ENCODE data around the gene HNRNPL.

Gene HNRNPL

DNA sequence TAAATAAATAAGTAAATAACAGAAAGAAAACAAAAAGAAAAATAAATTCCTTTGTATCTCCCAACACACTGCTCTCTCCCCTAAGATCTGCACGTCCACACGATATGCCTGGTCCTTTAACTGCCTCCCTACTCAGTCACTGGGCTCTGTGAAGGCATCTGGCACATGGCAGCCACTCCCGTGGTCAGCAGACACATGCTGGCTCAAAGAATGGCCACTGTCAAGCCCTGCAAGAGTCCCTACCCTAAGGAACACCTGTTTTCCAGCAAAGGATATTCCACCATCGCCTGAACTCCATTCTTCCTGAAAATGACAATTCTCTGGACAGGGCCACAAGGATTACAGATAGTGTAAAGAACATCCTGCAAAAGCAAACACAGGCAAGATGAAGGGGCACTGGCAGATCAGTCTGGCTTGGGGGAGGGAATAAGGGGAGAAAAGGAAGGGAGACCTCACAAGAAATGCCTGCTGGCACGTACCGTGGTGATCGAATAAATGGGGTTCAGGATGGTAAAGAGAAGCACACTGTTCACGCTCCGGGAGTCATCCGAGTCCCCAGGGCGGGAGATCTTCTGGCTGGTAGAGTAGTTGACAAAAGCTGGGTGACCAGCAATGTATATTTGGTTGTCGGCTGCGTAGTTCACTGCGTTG is 4.3 kb downstream of the HNRNPL start:
- in situ Hi-C loops (cut with MboI; ENCODE audit: low sequenced_read_pairs): no loop called here

DNA sequence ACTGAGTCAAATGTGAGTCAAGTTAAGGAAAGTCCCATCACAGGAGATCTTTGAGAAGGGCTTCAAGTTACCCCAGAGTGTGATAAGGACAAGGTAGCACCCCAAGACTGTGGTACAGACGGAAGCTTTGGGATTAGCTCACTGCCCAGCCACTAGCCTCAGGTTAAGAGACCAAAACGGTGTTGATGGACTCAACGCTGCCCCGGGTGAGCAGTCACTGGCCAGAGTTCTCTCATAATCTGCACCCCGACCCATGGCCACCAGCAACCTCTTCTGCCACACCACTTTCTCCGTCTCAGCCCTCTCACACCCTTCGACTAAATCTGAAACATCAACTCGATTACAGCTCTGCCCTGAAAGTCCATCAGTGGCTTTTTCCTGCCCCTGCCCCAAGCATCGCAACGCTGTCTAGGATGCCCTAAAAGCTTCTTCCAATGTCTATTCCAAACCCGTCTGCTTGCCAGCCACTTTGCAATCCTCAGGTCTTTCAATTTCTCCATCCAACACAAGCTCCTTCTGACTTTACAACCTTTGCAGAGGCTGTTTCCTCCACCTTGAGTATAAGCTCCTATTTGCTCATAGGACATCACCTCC is 5.6 kb downstream of the HNRNPL start:
- in situ Hi-C loops (cut with MboI; ENCODE audit: low sequenced_read_pairs): no loop called here

DNA sequence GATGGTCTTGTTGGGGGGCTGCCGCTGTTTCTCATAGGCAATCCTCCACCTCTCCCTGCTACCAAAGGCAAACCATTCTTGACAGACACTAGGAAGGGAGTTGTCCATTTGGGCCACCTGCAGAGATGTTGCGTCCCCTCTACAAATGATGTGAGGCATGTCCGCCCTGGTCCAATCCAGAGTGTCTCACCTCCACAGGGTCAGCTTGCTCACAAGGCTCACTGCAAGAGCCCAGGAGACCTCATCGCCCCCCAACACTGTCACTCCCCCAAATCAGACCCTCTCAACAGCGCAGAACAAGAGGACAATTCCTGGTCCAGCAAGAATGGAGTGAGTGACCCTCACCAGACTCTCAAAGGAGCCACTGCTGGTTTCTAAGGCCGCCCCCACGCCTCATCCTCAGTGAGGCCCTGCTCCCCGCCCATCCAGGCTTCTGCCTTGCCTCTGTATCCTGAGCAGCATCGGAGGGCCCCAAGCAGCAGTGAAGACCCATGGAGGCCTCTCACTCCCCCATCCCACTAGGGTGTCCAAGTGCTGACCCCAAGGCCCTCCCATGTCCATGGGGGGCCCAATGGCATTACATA is 6.5 kb downstream of the HNRNPL start:
- in situ Hi-C loops (cut with MboI; ENCODE audit: low sequenced_read_pairs): no loop called here

DNA sequence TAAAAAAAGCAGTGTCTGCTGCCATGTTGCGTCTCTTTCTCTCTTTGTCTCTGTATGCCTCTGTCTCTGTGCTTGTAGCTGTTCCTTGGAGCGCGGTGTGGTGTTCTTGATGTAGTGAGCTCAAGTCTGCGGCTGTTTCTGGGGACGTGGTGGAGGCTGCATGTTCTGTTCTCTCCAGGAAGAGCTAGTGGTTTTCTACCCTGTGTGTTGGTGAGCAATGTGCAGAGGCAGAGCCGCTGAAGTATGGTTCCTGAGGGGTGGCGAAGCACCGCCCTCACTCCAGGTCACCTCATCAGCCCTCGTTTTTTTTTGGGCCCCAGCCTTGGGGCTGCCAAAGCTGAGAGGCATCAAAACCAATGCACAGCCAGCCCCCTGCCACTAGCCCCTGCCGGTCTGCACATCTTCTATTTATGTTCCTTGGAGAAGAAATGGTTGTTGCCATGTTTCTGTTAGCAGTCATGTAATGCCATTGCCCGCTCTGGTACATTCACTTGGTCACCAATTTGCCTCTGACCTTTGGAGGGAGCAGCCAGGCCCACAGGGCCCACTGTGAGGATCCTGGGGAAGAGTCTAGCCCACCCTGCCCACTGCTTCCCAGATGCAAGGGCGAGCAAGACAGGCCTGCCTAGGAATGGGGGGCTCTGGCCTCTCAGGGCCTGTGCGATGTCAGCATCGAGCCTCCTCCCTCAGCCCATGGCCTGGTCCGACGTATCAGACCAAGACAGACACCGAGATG is 7.2 kb downstream of the HNRNPL start:
- in situ Hi-C loops (cut with MboI; ENCODE audit: low sequenced_read_pairs): no loop called here

DNA sequence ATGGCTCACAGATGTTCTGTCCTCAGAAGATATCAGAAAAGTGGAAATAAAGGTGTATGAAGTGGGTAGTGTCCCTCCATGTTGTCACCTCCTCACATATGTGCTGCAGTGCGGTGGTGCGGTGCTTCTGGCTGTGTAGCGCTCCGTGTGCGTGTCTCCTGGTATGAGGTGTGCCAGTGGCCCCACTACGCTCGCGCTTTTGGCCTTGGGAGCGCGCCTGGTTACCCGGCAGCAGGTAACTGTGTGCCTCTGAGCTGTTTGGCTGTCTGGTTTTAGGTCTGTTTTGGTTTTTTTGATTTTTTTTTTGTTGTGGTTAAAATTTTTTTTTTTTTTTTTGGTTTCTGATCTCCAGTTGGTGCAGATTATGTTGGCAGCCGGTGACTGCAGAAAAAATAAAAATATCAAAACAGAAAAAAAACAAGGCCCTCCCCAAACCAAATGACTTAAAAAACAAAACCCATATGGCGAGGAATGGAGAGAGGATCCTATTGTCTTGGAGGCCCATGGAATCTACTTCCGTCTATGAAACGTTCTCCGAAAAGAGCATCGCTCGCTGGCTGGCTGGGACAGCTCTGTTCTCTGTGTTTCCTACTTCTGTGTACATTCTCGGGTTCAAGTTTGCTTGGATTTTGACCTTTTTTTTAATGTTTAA is 7.9 kb downstream of the HNRNPL start:
- in situ Hi-C loops (cut with MboI; ENCODE audit: low sequenced_read_pairs): no loop called here

DNA sequence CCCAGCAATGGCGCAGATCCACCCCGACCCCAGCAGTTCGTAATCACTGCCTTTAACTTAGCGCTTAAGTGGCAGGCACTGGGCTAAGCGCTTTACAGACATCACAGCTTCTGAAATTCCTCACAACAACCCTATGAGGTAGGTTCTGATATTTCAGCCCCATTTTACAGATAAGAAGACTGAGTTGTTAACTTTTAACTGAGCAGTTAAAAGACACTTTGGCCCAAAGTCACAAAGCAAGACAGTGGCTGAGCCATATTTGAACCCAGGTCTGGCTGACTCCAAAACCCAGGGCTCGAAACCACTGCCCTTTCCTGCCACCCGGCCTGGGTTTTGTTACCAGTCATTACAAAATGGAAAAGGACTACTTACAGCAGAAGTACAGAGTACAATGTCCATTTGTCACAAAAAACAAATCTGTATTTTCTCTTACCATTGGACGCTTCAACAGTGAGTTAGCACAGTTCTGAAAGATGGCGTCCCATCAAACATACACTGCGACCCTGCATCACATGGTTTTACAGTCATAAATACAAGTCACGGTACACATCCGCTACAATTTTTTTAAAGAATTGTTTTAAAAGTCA is 8.5 kb downstream of the HNRNPL start:
- in situ Hi-C loops (cut with MboI; ENCODE audit: low sequenced_read_pairs): no loop called here

DNA sequence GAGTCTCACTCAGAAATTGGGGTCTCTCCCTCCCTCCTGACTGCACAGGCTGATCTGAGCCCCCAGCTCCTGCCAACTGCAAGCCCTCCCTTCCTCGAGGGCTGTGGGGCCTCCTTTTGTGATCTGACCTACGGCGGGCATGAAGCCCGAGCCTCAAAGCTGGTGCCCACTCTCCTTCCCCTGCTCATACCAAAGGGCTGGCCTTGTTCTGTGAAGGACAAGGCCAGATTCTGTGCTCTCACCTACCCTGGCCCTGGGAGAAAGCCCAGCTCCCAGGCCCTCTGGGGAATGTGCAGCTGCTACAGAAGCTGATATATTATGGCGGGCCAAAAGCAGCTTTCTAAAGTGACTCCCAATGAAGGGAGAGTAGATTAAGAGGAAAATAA is 9.2 kb downstream of the HNRNPL start:
- in situ Hi-C loops (cut with MboI; ENCODE audit: low sequenced_read_pairs): no loop called here

DNA sequence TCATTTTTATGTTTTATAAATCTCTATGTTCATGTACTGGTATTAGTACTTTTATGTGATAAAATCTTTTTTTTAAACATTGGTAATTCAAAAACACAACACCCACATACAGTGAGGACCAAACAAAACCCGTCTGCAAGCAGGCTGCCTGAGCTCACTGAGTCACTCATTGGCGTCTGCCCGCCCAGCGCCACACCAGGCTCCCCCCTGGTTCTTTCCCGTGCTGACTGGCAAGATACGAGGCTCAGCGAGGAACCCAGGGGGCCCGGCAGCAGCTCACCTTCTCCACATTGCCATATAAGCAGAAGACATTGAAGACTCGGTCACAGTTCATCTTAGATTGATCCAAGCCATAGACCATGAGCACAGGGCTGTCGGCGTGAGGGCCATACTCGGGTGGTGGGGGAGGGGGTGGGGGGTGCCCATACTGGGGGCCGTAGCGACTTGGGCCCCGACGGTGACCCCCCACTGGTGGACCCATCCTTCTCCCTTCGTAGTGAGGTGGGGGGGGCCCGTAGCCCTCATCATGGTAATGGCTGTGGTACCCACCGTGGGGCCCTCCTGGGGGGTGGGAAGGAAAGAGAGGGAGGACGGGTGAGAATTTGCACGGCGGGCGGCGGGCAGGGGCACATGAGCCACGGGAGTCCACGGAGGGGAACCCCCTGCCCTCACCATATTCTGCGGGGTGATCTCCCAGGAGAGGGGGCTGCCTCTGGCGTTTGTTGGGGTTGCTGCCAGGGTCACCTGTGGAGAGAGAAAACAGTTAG is 9.8 kb downstream of the HNRNPL start:
- in situ Hi-C loops (cut with MboI; ENCODE audit: low sequenced_read_pairs): no loop called here

DNA sequence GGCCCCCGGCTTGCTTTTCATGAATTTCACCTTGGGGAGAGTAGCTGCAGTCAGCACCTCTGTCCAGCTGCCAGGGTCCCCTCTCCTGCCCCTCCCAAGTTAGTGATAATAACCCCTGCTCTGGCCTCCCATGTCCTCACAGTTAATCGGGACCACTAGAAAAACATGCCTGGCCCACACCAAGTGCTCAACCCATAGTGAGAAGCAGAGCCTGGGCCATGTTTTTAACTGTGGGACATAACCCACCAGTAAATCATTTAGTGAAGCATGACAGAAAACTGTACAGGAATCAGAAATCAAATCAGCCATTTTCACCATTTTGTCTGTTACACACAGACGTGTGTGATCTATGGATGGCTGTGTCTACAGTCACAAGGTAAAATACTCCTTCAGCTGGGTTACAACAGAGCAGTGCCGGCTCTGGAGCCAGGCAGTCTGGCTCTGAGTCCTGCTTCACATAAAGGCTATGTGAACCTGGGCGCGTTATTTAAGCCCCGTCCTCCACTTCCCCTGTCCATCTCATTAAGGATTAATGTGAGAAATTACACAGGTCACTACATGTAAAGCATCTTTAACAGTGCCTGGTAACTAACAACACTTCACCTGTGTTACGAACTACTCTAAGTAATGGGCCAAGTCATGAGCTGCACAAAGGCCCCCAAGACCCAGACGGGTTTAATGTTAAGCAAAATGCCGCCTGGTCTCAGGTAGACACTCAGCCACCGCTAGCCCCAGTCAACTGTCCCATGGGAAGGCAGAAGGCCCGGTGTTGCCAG is 10.6 kb downstream of the HNRNPL start:
- in situ Hi-C loops (cut with MboI; ENCODE audit: low sequenced_read_pairs): no loop called here

DNA sequence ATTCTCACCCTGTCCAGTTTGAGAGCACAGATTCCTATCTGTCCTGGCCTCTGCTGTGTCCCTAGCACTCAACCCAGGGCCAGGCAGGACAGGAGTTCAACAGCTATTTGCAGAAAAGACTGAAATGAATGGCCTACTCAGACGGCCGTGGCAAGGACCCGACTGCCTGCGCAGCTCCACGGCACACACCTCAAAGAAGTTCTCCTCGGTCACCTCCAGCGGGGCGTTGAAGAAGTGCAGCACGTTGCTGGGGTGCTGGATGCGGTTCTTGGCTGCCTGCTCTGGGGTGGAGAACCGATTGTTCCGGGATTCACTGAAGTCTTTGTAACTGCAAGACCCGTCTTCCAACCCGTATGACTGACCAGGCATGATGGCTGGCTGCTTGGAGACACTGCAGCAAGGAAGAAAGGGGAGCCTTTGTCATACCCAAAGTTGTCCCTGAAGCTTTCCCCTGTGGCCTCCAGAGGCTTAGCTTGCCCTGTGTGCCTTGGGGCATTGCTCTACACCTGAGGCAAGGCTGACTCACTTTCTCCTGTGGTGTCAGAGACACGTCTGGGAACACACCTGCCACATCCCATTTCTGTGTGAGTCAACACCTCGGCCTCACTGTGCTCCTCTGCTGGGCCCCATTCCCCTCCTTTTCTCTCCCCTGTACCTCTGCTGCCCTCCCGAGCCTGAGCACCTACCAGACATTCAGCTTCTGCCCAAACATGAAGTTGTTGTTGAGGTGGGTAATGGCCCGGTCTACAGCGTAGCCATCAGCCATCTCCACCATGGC is 11.4 kb downstream of the HNRNPL start:
- in situ Hi-C loops (cut with MboI; ENCODE audit: low sequenced_read_pairs): no loop called here

DNA sequence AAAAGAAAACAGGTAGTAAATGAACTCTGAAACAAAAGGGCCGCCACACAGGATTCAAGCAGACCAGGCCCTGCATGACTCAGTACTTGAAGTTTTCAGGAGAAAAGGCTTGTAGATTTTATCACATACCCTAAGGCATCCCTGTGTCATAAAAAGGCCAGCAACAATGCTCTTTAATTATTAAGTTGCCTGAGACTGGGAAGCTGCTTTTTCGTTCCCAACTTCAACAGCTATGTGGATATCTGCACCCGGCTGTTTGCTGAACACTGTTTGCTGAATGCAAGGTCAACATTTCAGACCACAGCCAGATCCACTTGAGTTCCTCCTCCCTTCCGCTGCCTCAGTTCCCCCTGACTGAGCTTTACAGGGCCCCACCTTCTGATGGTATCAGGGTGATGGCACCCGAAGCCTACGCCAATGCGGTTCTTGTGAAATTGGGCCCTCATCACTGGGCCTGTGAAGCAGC is 12.1 kb downstream of the HNRNPL start:
- in situ Hi-C loops (cut with MboI; ENCODE audit: low sequenced_read_pairs): no loop called here

DNA sequence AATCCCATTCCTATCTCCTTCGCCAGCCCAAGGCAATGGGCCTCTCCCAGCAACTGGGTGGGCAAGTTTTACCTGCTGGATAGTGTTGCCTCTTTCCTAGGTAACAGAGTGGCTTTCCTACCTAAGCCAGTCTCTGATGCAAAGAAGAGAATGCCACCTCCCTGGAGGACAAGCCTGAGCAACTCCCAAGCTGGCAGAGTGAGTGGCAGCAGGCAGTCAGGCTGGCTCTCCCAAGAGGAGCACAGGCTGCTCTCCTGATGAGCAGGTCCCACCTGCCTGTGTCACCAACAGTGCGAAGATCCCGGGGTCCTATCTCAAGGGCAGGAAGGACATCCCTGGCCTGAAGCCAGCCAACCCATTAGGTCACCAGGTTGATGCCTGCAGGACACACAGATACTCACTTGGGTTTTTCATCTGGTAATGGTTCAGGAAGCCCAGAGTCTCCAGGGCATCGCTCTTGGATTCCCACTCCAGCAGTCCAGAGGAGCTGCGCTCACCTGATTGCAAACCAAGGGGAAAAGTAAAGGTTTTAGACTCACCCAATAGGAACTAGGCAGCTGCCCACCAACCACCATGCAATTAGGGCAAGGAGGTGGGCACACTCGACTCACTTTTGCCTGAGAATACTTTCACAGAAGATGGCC is 12.7 kb downstream of the HNRNPL start:
- in situ Hi-C loops (cut with MboI; ENCODE audit: low sequenced_read_pairs): no loop called here

DNA sequence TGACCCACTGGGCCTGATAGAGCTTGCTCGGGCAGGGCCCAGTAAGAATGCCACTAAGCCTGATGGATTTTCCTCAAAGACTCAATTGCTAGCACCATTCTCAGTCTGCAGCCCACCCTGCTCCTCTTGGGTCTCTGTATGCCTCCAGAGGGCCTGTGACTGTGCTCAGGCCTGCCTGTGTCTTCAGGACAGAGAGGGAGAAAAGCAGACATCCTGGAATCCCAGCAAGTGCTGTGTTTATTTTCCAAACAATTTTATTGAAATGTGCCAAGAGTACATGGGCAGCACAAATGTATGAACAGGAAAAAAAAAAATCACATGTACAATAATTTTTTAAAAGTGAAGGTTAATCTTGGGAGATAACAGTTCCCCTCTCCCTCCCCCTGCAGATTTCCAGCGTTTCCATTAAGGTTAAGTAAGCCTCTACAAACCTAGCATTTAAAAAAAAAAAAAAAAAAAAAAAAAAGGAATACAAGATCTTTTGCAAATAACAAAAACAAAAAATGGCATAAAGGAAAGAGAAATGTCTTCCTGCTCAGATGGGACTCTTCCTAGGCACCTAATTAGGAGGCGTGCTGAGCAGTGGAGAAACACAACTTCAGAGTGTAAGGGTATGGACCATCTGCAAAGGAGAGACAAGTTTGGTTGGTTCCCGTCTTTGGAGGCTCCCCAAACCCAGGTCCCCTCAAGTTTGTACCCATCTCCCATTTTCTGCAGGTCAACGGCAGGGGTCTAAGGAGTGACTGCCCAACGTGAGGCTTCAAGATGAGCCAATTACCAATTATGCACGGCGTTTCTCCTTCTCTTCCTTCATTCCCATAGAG is 13.4 kb downstream of the HNRNPL start:
- in situ Hi-C loops (cut with MboI; ENCODE audit: low sequenced_read_pairs): no loop called here

DNA sequence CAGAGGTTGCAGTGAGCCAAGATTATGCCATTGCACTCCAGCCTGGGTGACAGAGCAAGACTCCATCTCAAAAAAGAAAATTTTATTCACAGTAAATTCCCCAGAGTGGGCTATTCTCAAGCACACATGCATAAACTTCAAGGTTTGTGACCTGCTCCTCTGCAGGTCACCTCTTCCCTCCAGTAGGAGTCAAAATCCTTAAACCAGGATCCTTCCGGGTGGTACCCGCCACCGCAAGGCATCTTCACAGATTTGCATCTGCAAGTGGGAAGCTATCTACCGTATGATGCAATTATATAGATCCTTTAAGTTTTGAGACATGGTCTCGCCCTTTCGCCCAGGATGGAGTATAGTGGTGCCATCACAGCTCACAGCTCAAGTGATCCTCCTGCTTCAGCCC is 15.2 kb downstream of the HNRNPL start:
- in situ Hi-C loops (cut with MboI; ENCODE audit: low sequenced_read_pairs): no loop called here

DNA sequence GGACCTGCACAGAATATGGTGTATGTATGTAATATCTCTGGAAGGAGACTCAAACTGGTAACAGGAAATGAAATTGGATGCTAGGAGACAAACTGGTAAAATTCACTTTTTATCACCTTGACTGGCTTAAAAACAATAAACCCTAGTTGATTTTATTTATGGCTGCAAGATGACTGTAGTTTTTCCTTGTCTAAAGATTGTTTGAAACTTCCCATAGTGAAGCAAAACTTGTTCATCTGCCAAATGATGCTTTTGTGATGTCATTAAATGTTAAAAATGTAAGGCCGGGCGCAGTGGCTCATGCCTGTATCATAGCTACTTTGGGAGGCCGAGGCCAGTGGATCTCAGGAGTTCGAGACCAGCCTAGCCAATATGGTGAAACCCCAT is 15.7 kb downstream of the HNRNPL start:
- in situ Hi-C loops (cut with MboI; ENCODE audit: low sequenced_read_pairs): no loop called here

DNA sequence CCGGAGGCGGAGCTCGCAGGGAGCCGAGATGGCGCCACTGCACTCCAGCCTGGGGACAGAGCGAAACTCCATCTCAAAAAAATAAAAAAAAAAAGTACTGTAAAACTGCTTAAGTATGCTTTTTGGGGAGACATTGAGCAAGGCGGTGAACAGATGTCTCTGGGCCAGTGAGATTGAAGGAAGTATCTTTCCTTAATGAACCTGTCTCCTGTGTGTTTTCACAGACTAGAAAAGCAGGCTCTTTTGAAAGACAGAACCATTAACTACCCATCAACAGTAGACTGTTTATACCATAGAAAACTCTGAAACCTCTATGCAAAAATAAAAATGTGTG is 16.7 kb downstream of the HNRNPL start:
- in situ Hi-C loops (cut with MboI; ENCODE audit: low sequenced_read_pairs): no loop called here

DNA sequence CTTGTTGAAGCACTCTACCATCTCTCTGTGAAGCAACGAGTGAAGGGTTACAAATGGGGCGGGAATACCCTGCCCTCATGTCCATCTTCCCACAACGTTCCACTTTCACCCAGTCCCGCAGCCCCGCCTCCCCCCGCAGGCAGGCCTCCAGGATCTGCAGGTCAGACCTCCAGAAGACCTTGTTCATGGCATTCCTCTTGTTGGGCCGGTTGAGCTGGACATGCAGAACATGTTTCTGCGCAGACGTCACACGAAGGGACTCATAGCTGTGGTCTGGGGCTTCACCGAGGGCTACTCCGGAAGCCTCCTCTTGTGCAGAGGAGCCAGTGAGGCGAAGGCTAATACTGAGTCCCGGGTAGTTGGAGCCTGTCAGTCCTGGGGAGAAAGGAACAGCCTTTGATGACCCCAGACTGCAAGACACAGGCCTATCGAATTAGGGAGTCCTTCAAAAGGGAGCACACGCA is 18.6 kb downstream of the HNRNPL start:
- in situ Hi-C loops (cut with MboI; ENCODE audit: low sequenced_read_pairs): no loop called here

All from hTERT RPE-1 (cell line).